HepG2 (cell line): ENCODE measurements around the gene MRFAP1L1.

ENCODE experiments used
- NR1H2 ChIP-seq: sonication (generic); formaldehyde crosslinking; IDR thresholded peaks from 2 replicates; pipeline ENCODE4 v1.8.1; 2022; ENCODE audit warnings: low read depth, missing genetic modification reagents, borderline replicate concordance
- SKIL ChIP-seq: sonication (generic); formaldehyde crosslinking; IDR thresholded peaks from 2 replicates; pipeline ENCODE4 v1.8.0; 2022; ENCODE audit warnings: missing genetic modification reagents, mild to moderate bottlenecking, moderate library complexity, borderline replicate concordance
- ZNF263 ChIP-seq: sonication (generic); formaldehyde crosslinking; IDR thresholded peaks from 2 replicates; pipeline ENCODE4 v1.4.0; 2020; ENCODE audit warnings: missing genetic modification reagents
- ZNF552 ChIP-seq: sonication (generic); formaldehyde crosslinking; IDR thresholded peaks from 2 replicates; pipeline ENCODE4 v1.9.0; 2022; ENCODE audit warnings: missing genetic modification reagents, mild to moderate bottlenecking, borderline replicate concordance

DNA sequence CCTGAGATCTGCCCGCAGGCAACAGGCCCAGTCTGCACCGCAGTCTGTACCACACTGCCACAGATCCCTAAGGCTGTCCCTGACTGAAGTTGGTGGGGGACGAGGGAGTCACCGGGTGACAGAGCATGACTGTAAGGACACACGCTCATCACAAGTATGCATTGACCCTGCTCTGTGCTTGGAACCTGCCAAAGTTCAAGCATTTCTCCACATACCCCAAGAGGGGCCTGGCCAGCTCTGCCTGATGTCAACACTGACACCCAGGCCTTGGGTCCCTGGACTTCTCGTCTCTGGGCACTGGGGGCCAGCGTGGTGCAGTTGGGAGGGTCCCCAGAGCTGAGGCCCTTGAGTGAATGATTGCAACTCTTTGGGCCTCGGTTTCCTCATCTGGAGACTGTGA, 14.2 kb upstream of the MRFAP1L1 start:
- TF ChIP-seq ZNF552 (CRISPR knock-in tag) = no peak
- TF ChIP-seq SKIL (CRISPR knock-in tag) = no peak
- no peak for TF ChIP-seq NR1H2 (CRISPR knock-in tag)
- no peak for TF ChIP-seq ZNF263 (CRISPR knock-in tag)
